Endodermal cell (in vitro differentiated cells): ENCODE measurements around the gene FBXW12. TPM values are rescaled to one million over a fixed set of nuclear protein-coding genes. Genes with fewer than 3 reads are reported as not detected.

ENCODE experiments used
- DNase-seq: peaks from one replicate; pipeline ENCODE4 v3.0.0-alpha.2; 2017
- H3K27ac ChIP-seq: 2 replicates; pipeline ENCODE4 v1.5.1; 2013; ENCODE audit warnings: mild to moderate bottlenecking, low read depth, low read length, moderate library complexity
- H3K27me3 ChIP-seq: 2 replicates; pipeline ENCODE4 v1.6.1; 2013; ENCODE audit warnings: mild to moderate bottlenecking, low read length, moderate library complexity; ENCODE audit not compliant: insufficient read depth, control insufficient read depth, poor library complexity, severe bottlenecking
- H3K36me3 ChIP-seq: 2 replicates; pipeline ENCODE4 v1.7.0; 2013; ENCODE audit warnings: mild to moderate bottlenecking, low read length, moderate library complexity; ENCODE audit not compliant: control insufficient read depth, insufficient read depth
- H3K4me1 ChIP-seq: one replicate; pipeline ENCODE4 v1.7.0; 2013; ENCODE audit warnings: low read length; ENCODE audit not compliant: control insufficient read depth, insufficient read depth
- H3K4me3 ChIP-seq: 2 replicates; pipeline ENCODE4 v1.5.1; 2013; ENCODE audit warnings: mild to moderate bottlenecking, low read length, moderate library complexity
- H3K9ac ChIP-seq: 2 replicates; pipeline ENCODE4 v1.6.1; 2013; ENCODE audit warnings: mild to moderate bottlenecking, low read length, moderate library complexity; ENCODE audit not compliant: poor library complexity, severe bottlenecking; ENCODE audit errors: extremely low read depth
- H3K9me3 ChIP-seq: 2 replicates; pipeline ENCODE4 v1.6.1; 2013; ENCODE audit warnings: mild to moderate bottlenecking, low read length, moderate library complexity; ENCODE audit not compliant: control insufficient read depth
- H3K27ac Mint-ChIP-seq: 2 replicates; pipeline ENCODE4 v1.8.0; 2020; ENCODE audit warnings: mixed read lengths
- H3K27me3 Mint-ChIP-seq: 2 replicates; pipeline ENCODE4 v1.8.0; 2021; ENCODE audit warnings: mild to moderate bottlenecking, mixed read lengths; ENCODE audit not compliant: insufficient read depth
- H3K36me3 Mint-ChIP-seq: 2 replicates; pipeline ENCODE4 v1.8.0; 2020; ENCODE audit warnings: low read depth, mixed read lengths
- H3K4me1 Mint-ChIP-seq: 2 replicates; pipeline ENCODE4 v1.8.0; 2020; ENCODE audit warnings: mixed read lengths
- H3K4me3 Mint-ChIP-seq: 2 replicates; pipeline ENCODE4 v1.8.0; 2020; ENCODE audit warnings: mild to moderate bottlenecking, moderate library complexity, mixed read lengths
- H3K9me3 Mint-ChIP-seq: 2 replicates; pipeline ENCODE4 v1.8.0; 2020; ENCODE audit warnings: mild to moderate bottlenecking, mixed read lengths
- CTCF ChIP-seq: fragments of 200-600 bp; sonication (generic); conservative IDR thresholded peaks from 2 replicates; pipeline ENCODE4 v1.5.0; 2021; ENCODE audit warnings: antibody characterized with exemption, mild to moderate bottlenecking
- WGBS, 2 experiments: methylation state at CpG; one replicate each; pipeline versions ENCODE4 v1.1.5 to v1.1.7; 2013; ENCODE audit warnings: missing lambda C conversion rate in 2 of 2, mixed read lengths in 1 of 2; ENCODE audit not compliant: insufficient coverage in 1 of 2, insufficient read length in 1 of 2; 5-methylcytosine and 5-hydroxymethylcytosine counted together
- total RNA-seq, 2 donors: library from RNA; stranded (reverse); fragmentation: NEBNext Ultra II Directional in 1 of 2; extraction: Animal tissue kit (Norgen Biotek cat#: 25700) in 1 of 2; gene quantifications; 2 replicates in 1 of 2; 3 replicates in 1 of 2; pipeline ENCODE4 v1.2.1, GENCODE V29; 2021

Gene FBXW12
- total RNA-seq, 2 donors from 2014 or later: 0.13 to 1.4 TPM

GRCh38 chr3:48415251-48415953, 43.4 kb downstream of the FBXW12 start:
- Mint-ChIP-seq H3K4me1 (no peaks in the 10 kb centered on the region), H3K36me3 (peaks cover 75% of the 10 kb centered on the region), H3K27me3 (no peaks in the 10 kb centered on the region), H3K9me3 (no peaks in the 10 kb centered on the region), H3K4me3 (no peak overlapping the region), H3K27ac (no peak overlapping the region)
- WGBS, 2 experiments: 96 to 97% methylated on average over 13 to 24 of the region's 24 CpGs
- TF ChIP-seq CTCF: peak; percentile 49
- Histone ChIP-seq H3K9ac (no peak overlapping the region), H3K27ac (no peak overlapping the region), H3K36me3 (peaks cover 58% of the 10 kb centered on the region), H3K9me3 (no peaks in the 10 kb centered on the region), H3K4me1 (no peaks in the 10 kb centered on the region), H3K4me3 (no peak overlapping the region), H3K27me3 (no peaks in the 10 kb centered on the region)
- DNase-seq: peak; percentile 67

- Mint-ChIP-seq H3K27ac (no peak overlapping the region), H3K36me3 (peaks cover 69% of the 10 kb centered on the region), H3K27me3 (no peaks in the 10 kb centered on the region), H3K9me3 (no peaks in the 10 kb centered on the region), H3K4me1 (no peaks in the 10 kb centered on the region), H3K4me3 (no peak overlapping the region)
- no peaks in the 10 kb centered on the region for H3K4me1 ChIP-seq
- TF ChIP-seq CTCF: no peak
- H3K4me3 ChIP-seq: no peak overlapping the region
- peaks cover 51% of the 10 kb centered on the region for H3K36me3 ChIP-seq
- no peak overlapping the region for H3K27ac ChIP-seq
- WGBS, 2 experiments: 94 to 95% methylated on average over 10 to 14 of the region's 14 CpGs
- DNase-seq: no peak
- no peaks in the 10 kb centered on the region for H3K9me3 ChIP-seq
- no peaks in the 10 kb centered on the region for H3K27me3 ChIP-seq
- H3K9ac ChIP-seq: no peak overlapping the region
Observed at GRCh38 chr3:48416091-48416505, 44.1 kb downstream of the FBXW12 start.

- H3K4me1 Mint-ChIP-seq: no peaks in the 10 kb centered on the region
- H3K9me3 ChIP-seq: no peaks in the 10 kb centered on the region
- WGBS, 2 experiments: 97 to 100% methylated on average over 4 of the region's 4 CpGs
- H3K4me3 ChIP-seq: no peak overlapping the region
- H3K9me3 Mint-ChIP-seq: no peaks in the 10 kb centered on the region
- H3K27ac Mint-ChIP-seq: no peak overlapping the region
- no peaks in the 10 kb centered on the region for H3K27me3 Mint-ChIP-seq
- no peaks in the 10 kb centered on the region for H3K27me3 ChIP-seq
- H3K27ac ChIP-seq: no peak overlapping the region
- no peak for DNase-seq
- peaks cover 50% of the 10 kb centered on the region for H3K36me3 ChIP-seq
- peaks cover 68% of the 10 kb centered on the region for H3K36me3 Mint-ChIP-seq
- H3K9ac ChIP-seq: no peak overlapping the region
- H3K4me3 Mint-ChIP-seq: no peak overlapping the region
- TF ChIP-seq CTCF: no peak
- H3K4me1 ChIP-seq: no peaks in the 10 kb centered on the region
Observed at GRCh38 chr3:48416546-48416945, 44.5 kb downstream of the FBXW12 start.
